GM21423 (cell line): ENCODE data around the gene BST2.
A peak's percentile ranks its signal among the peaks of the same experiment; 100 is the strongest.

Source experiments
- ATAC-seq: cut with Tn5 transposase; IDR thresholded peaks from one replicate; pipeline ENCODE4 v1.9.1; 2021; ENCODE audit warnings: mild to moderate bottlenecking, moderate library complexity; ENCODE audit not compliant: unreplicated experiment

The BST2 gene, protein sequence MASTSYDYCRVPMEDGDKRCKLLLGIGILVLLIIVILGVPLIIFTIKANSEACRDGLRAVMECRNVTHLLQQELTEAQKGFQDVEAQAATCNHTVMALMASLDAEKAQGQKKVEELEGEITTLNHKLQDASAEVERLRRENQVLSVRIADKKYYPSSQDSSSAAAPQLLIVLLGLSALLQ

GRCh38 chr19:17405250-17406045 is at the start of gene BST2:
TSS of gene BST2 (minus strand) at chr19:17405630. CDS start at chr19:17405575, 55 bp downstream.
- peak; percentile 65 for ATAC-seq

- no peak for ATAC-seq
These were observed 49.2 kb upstream of the BST2 start for GRCh38 chr19:17454576-17455071.

DNA sequence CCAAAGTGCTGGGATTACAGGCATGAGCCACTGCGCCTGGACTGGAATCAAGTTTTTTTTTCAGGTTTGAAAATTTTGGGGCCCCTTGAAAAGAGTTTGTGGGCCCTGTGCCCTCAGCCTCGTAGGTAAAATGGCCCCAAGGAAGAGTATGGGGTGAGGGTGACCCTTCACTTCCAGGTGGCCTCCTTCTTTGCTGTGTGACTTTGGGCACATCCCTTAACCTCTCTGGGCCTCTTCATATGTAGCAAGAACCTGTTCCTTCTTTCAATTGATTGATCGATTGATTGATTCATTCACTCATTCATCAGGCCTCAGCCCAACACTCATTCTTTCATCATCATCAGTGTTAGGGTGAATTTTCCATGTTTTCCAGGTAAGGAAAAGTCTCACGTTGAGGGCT is 46.4 kb upstream of the BST2 start:
- ATAC-seq = no peak

- ATAC-seq = no peak
These were observed 45.0 kb upstream of the BST2 start for GRCh38 chr19:17450264-17451075.

- no peak for ATAC-seq
These were observed 42.9 kb upstream of the BST2 start, which contains the start of gene TMEM221 for GRCh38 chr19:17448131-17448967. TSS of gene TMEM221 (minus strand) at chr19:17448668. CDS start at chr19:17448462, 206 bp downstream.

DNA sequence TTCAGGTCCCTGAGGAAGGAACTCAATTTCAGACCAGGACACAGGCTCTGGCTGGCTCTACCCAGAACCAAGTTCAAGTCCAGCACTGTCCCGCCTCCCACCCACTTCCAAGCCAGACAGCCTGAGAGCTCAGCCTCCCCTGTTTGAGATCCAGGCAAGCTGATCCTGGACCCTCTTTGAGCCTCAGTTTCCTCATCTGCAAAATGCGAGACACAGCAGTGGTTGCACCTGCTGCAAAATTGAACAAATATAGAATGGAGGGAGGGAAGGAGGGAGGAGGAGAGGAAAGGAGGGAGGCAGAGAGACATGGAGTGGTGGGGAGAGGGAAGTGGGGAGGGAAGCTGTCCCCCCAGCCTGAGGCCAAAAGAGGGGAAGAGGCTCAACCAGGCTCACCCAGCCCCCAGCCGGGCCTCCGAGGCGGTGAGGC is 42.3 kb upstream of the BST2 start:
- no peak for ATAC-seq

- no peak for ATAC-seq
These were observed 40.2 kb upstream of the BST2 start for GRCh38 chr19:17445526-17446165.

DNA sequence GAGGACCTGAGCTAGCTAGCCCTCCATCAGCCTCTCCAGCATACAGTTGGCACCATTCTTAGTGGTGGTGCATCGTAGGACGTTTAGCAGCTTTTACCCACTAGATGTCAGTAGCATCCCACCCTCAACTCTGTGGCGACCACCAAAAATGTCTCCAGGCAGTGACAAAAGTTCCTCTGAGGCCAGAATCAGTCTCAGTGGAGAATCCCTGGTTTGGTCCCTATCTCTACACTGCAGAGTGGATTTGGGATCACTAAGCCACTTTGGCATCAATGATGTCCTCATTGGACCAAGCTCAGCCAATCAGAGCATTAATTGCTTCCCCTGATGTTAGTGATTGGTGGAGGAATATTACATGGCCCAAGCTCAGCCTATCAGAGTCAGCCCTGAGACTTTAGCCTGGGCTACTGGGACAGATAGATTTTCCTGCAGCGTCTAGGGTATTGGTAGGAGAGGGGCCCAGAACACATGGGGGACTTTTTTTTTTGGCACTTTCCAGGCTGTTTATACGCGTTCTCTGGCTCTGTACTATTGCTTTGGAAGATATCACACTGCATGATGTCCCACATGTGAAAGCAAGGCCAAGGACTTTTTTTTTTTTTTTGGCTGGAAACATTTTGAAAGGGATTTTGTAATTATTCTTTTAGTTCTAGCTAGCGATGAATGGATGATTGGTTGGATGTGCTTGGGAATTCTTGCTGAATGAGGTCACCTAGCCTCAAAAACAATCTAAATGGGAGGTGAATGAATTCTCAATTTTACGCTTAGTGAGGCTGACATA is 36.0 kb upstream of the BST2 start:
- no peak for ATAC-seq

- no peak for ATAC-seq
These were observed 31.4 kb upstream of the BST2 start for GRCh38 chr19:17436874-17437267.

DNA sequence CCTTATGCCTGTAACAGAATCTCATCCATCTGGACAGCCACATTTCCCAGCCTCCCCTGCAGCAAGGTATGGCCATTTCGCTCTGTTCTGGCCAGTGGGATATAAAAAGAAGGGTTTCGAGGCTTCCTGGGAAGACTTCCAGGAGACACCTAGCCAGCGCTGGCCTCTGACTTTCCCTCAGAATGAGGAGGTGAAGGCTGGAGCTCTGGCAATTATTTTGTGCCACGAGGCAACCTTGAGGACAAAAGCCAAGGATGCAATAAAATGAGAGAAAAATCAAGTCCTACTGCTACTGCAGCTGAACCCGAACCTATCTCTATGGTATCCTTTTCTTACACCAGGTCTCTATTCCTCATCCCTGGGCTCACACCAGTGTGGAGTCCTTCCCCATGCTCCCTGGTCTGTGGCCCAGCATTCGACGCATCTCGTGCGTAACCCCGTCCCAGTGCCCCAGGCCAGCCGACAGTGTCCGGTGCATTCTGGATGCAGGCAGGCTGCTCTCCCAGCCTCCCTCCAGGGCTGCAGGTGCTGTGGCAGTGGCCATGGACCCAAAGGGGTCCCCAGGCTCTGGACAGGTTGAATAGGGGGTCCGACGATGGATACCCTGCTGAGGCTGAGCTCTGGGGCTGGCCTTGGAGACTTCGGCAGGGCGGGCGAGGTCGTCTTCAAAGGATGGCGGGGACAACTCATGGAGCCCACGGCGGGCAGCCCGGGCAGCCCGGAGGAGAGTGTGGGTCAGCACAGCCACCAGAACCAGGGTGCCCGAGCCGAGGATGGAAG is 30.9 kb upstream of the BST2 start:
- ATAC-seq = no peak

DNA sequence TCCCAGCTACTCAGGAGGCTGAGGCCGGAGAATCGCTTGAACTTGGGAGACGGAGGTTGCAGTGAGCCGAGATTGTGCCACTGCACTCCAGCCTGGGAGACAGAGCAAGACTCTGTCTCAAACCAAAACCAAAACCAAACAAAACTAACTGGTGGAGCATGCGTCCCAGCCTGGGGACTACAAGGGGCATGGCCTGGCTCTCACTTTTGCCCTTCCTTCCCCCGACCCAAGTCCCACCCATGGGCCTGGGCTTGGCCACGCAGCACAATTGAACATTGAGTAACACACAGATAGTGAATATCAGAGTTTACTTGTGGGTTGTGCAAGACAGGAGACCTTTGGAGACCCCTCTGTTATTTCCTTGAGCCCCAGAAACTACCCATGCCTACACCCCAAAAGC is 29.8 kb upstream of the BST2 start:
- no peak for ATAC-seq

DNA sequence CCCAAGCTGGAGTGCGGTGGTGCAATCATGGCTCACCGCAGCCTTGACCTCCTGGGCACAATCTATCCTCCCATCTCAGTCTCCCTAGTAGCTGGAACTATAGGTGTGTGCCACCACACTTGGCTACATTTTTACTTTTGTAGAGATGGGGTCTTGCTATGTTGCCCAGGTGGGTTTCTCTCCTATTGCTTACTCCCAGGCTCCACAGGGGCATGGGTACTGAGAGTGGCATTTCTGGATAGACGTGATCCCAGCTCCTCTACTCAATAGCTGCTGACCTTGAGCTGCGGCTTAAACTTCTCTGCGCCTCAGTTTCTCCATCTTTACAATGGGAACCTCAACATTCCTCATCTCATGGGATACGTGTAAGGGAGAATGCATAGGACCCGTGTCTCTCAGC is 26.0 kb upstream of the BST2 start:
- no peak for ATAC-seq

- ATAC-seq = no peak
These were observed 24.2 kb upstream of the BST2 start for GRCh38 chr19:17429641-17430113.

GRCh38 chr19:17424743-17425365 is 19.4 kb upstream of the BST2 start:
- ATAC-seq = no peak

DNA sequence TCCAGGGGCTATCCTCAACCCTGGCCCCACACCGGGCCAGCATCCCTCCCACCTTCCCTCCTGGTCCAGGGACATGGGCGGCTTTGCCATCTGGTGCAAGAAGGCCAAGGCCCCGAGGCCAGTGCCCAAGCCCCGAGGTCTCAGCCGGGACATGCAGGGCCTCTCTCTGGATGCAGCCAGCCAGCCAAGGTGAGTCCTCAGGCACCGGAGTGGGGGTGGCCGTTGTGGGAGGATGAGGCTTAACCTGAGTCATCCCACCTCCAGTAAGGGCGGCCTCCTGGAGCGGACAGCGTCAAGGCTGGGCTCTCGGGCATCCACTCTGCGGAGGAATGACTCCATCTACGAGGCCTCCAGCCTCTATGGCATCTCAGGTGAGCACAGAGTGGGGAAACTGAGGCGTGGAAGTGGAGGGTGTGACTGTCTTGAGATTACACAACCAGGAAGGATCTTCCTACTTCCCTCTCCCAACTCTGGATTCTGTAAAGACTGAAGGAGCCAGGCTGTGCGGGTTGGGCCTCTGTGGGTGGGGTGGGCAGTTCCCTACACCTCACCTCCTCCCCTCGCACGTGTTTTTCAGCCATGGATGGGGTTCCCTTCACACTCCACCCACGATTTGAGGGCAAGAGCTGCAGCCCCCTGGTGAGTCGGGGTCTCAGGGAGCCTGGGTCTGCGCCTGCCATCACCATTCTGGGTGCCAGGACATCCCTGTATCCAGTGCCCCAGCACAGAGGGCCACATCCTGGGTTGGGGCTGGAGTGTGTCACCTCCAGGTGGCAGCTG is 18.2 kb upstream of the BST2 start:
- no peak for ATAC-seq

GRCh38 chr19:17421942-17422341 is 16.5 kb upstream of the BST2 start:
- no peak for ATAC-seq

- no peak for ATAC-seq
These were observed 15.1 kb upstream of the BST2 start for GRCh38 chr19:17420475-17420924.
